HEK293 (cell line): Measurements from ENCODE around the gene MMP21.

Source experiments
- CTCF ChIP-seq: fragments of 450-650 bp; formaldehyde crosslinking; IDR thresholded peaks from 2 replicates; pipeline ENCODE4 v1.5.1; 2016; ENCODE audit warnings: missing biosample characterization, missing genetic modification characterization
- HIC1 ChIP-seq: fragments of 450-650 bp; formaldehyde crosslinking; IDR thresholded peaks from 2 replicates; pipeline ENCODE4 v1.5.1; 2016; ENCODE audit warnings: missing biosample characterization, missing genetic modification characterization
- PRDM10 ChIP-seq: fragments of 450-650 bp; formaldehyde crosslinking; IDR thresholded peaks from 2 replicates; pipeline ENCODE4 v1.5.1; 2016; ENCODE audit warnings: missing biosample characterization, missing genetic modification characterization
- REST ChIP-seq: fragments of 450-650 bp; formaldehyde crosslinking; IDR thresholded peaks from 2 replicates; pipeline ENCODE4 v1.5.1; 2016; ENCODE audit warnings: missing biosample characterization, missing genetic modification characterization
- ZNF169 ChIP-seq: fragments of 450-650 bp; formaldehyde crosslinking; IDR thresholded peaks from 2 replicates; pipeline ENCODE4 v1.5.1; 2016; ENCODE audit warnings: missing biosample characterization, missing genetic modification characterization
- ZNF211 ChIP-seq: fragments of 450-650 bp; formaldehyde crosslinking; IDR thresholded peaks from 2 replicates; pipeline ENCODE4 v1.5.1; 2016; ENCODE audit warnings: low read depth, missing biosample characterization, missing genetic modification characterization
- ZNF623 ChIP-seq: fragments of 450-650 bp; formaldehyde crosslinking; IDR thresholded peaks from 2 replicates; pipeline ENCODE4 v1.5.1; 2016; ENCODE audit warnings: missing biosample characterization, missing genetic modification characterization
- ZNF704 ChIP-seq: fragments of 450-650 bp; formaldehyde crosslinking; IDR thresholded peaks from 2 replicates; pipeline ENCODE4 v1.5.1; 2016; ENCODE audit warnings: missing biosample characterization, missing genetic modification characterization
- ZNF747 ChIP-seq: fragments of 450-650 bp; formaldehyde crosslinking; IDR thresholded peaks from 2 replicates; pipeline ENCODE4 v1.5.1; 2016; ENCODE audit warnings: missing biosample characterization, missing genetic modification characterization
- ZNF776 ChIP-seq: fragments of 450-650 bp; formaldehyde crosslinking; IDR thresholded peaks from 2 replicates; pipeline ENCODE4 v1.5.0; 2017; ENCODE audit warnings: missing biosample characterization, missing genetic modification characterization, borderline replicate concordance

GRCh38 chr10:125812128-125812750 is 36.6 kb upstream of the MMP21 start:
- TF ChIP-seq REST (tag by site-specific recombination) (no peak), ZNF776 (tag by site-specific recombination) (no peak), ZNF704 (tag by site-specific recombination) (no peak), ZNF623 (no peak), HIC1 (no peak), PRDM10 (tag by site-specific recombination) (no peak), ZNF211 (tag by site-specific recombination) (no peak), CTCF (tag by site-specific recombination) (no peak), ZNF169 (tag by site-specific recombination) (no peak), ZNF747 (tag by site-specific recombination) (no peak)
